HG02588 (cell line): Measurements from ENCODE around the gene CCBE1.

ENCODE experiments used
- ATAC-seq: cut with Tn5 transposase; IDR thresholded peaks from one replicate; pipeline ENCODE4 v1.9.1; 2021; ENCODE audit warnings: mild to moderate bottlenecking, moderate library complexity; ENCODE audit not compliant: unreplicated experiment

CCBE1 gene

DNA sequence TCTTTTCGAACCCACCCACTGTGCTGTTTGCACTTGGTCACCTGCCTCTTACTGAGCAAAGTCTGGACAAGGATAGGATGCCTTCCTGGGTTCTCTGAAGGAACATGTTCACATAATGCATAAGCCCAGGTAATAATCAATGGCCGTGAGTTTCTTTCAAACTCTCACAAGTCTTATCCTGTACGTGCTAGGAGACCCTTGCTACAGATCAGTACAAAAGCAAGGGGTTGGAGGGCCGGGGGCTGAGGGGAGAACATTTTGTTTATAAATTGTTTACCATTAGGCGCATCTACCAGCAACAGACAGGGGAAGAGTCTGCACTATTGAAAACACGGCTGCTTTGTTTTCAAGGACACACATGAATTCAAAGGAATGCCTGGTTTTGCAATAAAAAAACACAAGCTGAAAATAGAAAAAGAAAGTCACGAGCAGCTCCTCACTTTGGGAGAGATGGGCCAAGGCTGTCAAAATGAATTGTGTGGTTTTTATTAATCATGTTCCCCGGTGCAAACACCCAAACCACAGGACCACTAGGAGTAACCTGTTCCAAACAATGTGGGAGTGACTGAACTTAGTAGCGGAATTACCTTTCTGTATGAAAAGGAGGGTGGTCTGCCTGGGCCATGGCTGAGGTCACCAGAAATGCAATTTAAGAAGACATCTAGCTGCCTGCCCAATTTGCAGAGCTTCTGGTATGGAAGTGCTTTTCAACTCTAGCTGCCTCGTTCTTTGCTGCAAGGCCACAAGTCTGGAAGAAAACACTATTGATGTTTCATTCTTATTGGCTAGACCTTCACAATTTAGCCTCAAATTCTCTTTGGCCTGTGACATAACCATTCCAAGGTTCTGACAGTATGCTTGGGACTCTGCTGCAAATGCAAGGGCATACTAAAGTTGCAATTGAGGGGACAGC lies 73.5 kb downstream of the CCBE1 start:
- ATAC-seq: no peak

DNA sequence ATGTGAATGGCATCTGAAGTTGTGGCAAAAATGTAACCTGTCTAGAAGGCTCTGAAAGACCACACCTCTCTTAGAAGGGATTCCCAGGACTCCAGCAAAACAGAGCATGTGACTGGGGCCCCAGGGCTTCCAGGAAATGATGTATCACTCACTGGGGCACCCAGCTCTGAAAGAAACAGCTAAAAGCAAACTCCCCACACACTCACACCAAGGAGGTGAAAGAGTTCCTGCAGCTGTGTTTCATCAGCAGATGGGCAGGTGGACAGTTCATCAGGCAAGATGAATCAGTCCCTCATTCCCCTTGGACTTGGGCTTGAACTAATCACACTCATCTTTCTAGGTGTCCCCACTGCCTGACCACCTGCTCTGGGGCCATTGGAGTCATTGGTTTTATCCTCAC lies 76.2 kb downstream of the CCBE1 start:
- no peak for ATAC-seq

DNA sequence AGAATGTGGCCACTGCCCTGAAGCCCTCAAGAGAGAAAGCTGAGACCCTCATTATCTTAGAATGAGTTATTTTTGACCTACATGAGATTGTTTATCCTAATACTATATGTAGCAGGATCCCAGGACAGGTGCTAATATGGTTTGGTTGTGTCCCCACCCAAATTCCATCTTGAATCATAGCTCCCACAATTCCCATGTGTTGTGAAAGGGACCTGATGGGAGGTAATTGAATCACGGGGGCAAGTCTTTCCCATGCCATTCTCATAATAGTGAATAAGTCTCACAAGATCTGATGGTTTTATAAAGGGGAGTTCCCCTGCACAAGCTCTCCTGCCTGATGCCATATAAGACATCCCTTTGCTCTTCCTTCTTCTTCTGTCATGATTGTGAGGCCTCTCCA lies 76.8 kb downstream of the CCBE1 start:
- no peak for ATAC-seq

DNA sequence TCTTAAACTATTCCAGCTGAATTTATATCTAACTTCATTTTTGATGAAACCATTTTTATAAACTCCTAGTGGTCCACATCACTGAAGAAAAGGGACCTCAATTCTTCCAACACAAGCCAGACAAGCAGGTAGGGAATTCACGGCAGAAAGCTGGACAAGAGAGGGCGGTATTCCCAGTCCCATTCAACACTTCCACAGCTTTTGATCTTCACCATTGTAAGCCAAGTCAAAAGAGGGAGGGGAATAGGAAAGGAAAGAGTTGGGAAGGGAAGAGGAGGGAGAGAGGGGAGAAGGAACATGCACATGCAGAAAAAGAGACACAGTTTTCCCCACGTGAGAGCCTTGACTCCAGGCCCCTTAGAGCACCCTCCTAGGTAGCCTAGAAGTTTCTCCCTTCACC lies 77.4 kb downstream of the CCBE1 start:
- no peak for ATAC-seq

DNA sequence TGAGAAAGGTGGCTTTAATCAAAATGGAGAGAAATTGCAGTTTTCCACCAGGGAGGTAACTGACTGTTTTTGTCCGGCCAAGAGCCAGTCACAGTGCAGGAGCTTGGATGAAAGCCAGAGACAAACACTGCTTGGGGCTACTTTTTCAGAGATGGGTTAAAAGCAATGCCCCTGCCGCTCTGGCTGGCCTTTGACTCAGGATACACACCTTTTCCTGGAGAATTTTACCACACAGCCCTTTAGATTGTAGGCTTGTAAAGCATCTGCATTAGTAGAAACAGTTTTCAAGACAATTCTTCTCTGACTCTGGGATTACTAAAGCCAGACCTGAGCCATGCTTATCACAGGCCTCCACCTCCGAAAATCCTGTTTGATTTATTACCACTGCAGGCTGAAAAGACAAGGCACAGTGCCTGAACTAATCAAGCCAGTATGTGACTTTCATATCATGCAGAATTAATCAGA lies 79.7 kb downstream of the CCBE1 start:
- ATAC-seq: no peak

DNA sequence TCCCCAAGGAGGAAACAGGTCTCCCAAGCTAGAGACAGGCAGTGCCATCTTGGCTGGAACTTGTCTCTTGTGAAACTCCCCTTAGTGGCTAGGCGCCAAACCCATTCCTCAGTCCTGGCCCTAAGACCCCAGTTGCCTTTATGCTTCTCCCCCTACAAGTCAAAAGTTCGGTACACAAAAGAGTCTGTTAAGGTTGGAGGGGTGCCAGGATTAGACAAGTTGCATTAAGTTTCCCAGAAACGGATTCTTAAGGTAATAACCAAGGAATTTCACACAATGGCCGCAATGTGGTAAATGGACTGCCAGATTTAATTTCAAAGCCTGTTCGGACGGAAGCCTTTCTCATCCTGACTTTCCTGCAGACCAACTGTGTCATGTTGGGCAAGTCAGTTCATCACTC lies 80.7 kb downstream of the CCBE1 start:
- ATAC-seq: no peak

DNA sequence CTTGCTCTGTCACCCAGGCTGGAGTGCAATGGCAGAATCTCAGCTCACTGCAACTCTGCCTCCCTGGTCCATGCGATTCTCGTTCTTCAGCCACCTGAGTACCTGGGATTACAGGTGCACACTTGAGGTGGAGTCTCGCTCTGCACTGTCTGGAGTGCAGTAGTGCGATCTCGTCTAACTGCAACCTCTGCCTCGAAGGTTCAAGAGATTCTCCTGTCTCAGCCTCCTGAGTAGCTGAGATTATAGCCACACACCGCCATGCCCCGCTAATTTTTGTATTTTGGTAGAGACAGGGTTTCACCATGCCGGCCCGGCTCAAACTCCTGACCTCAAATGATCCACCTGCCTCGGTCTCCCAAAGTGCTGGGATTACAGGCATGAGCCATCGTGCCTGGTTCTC lies 83.3 kb downstream of the CCBE1 start:
- ATAC-seq: no peak

DNA sequence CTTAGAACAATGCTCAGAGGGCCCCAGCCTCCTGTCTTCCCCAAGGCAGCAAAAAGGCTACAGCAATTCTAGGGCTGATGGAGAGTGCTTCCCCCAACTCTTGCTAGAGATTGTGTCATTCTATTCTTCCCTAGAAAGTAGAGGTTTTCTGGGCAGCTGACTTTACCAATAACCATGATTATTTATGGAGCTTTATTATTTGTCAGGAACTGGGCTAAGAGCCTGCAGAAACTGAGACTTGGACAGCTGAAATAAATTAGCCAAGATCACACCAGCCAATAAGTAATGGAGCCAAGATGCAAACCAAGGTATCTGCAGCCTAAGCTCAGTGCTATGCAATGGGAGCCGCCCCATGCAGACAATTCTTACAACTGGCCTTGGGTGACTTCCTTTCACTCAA lies 84.8 kb downstream of the CCBE1 start:
- ATAC-seq: no peak

DNA sequence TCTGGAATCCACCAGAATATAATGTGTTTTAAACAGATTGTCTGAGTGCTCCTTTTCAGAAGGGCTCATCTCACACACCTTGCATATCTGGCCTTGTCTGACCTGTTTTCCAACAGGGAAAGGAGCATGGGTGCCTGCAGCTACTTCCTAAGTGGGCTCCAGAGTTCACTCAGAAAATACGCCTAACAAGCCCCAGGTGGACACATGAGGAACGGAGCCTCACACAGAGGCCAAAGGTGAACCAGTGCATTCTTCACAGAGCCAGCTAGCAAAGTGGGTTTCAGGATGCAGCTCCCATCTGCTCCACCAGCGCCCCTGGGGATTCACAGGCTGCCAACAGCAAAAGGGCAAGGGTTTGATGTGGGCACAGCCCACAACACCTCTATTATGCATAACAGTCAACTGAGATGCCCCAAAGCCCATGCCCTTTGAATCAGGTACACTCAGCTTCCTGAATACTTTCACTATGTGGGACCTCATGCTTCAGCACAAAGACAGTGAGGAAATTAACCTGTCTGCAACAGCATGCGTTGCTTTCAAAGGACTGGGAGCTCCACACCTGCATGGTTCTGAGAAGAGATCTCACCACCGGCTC lies 86.6 kb downstream of the CCBE1 start:
- ATAC-seq: no peak

DNA sequence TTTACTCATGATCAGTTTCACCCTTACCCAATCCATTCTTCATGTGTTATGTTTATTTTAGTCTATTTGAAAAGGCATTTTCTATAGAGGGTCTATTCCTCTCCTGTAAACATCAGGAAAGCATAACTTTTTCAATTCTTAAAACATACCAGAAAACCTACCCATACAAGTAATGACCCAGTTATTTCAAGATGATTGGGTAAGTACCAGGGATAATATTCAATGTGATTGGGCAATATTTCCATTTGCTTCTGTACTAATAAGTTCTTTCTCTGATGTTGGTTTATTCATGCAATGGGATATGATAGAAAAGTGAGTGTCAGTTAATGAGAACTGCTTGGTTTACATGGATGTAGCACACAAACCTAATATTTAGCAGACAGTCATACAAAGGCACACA lies 87.6 kb downstream of the CCBE1 start:
- ATAC-seq: no peak

DNA sequence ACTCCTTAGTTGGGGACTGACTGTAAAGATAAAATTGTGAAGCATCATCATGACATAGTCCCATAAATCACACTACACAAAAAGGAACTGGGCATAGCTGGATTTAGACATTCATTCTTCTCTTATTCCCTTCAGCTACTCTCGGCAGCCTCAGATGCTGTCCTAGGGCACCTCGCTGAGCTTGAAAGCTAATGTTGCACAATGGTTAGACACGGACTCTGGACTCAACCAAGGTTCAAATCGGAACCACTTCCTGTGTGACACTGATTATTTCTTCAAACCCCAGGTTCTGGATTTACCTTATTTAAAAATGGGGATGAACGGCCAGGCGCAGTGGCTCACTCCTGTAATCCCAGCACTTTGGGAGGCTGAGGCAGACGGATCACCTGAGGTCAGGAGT lies 89.8 kb downstream of the CCBE1 start:
- no peak for ATAC-seq

DNA sequence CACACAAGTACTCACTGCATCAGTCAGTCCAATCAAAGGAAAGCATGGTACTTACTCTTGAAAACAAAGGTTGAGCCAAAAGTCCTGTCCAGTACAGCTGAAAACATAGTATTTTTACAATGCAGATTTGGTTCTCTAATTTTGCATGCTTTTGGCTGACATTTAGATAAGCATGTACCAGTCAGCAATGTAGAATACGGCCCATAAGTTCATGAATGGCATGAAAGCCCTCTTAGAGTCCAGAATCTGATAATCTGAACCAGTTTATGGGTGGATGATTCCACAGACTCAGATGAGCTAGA lies 90.2 kb downstream of the CCBE1 start:
- no peak for ATAC-seq

DNA sequence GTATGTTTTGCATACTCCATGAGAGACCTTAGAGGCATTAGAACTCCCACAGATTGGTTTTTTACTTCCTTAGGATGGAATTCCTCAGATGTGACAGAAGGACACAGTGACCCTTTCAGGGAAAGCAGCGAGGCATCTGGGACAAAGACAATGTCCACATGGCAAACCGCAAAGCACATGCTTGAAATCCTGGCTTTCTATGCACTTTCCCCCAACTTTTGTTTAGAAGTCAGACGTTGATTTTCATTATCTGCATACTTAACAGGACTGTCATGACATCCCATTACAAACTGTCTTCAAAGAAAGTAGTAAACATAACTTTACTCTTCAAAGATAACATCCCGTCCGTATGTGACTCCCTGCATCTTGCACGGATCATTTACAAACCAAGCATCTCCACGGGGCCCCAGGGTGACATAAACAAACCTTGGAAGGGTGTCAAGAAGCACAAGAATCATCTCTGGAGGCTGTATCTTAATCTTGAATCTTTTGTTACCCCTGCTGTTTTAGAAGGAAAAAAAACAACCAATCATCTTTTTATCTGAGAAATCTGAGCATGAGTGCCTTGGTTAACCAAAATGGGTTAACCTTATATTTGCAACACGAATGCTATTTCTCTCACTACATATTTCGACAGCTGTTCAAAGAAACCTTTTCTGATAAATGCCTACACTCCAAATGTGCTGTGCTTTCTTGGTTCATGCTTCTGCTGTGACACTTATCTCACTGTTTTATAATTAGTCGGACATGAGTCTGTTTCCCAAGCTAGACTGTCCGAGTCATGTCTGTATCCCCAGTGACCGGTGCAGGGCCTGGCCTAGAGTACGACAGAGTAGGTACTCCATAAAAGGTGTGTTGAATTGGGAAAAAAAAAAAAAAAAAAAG lies 90.8 kb downstream of the CCBE1 start:
- ATAC-seq: no peak

DNA sequence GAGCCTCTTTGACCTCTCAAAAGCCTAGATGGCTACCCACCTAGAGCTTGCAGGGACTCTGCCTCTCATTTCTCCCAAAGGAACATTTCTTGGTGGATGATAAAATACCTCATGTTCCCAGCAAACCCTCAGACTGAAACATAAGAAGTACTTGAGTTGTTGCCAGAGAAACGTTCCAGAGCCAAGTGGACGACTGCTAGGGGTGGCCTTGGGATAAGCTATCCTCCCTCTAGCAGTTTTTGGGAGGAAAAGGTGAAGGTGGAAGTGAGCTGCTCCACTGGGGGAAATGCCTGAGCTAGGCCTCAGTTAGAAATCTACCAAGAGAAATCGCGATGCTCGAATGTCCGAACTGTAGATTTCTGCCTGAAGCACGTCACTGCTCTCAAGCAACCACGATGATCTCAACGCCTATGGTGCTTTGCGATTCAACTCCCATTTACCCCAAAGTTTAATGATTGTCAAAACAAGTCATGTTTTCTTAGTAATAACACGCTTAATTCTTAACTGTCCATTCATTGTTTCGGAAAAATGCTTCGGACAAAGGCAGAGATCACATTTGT lies 91.5 kb downstream of the CCBE1 start:
- no peak for ATAC-seq

DNA sequence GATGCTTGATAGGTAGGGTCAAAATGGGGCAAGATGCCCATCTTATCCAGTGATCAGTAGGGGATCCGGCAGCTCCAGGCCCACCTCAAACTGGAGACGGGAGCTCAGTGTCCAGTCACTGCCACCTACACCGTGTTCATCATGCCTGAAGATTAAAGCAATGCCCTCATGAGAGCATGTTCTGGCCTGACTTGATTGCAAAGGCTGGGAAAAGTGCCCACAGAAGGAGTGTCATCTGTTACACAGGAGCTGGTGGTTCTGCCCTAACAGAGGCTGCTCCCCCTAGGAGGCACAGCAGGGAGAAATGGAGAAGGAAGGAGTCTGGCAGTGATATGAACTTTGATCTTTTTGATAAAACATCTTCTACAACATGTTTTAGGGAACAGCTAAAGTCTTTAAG lies 92.3 kb downstream of the CCBE1 start:
- ATAC-seq: no peak

DNA sequence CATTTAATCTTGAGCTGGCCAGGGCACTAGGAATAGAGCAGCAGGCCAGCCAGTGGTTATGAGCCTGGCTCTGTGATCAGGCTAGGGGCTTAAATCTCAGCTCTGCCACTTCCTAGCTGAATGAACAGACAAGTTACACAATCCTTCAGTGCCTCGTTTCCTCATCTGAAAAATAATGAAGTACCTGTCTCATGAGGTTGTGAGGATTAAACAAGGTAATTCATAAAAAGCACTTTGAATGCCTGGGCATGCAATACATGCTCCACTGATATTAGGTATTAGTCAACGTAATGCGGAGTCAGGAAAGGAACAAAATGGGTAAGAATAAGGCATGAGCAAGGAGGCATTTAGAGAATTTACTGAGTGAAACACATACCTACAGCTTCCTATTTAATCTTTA lies 100.2 kb downstream of the CCBE1 start:
- no peak for ATAC-seq

DNA sequence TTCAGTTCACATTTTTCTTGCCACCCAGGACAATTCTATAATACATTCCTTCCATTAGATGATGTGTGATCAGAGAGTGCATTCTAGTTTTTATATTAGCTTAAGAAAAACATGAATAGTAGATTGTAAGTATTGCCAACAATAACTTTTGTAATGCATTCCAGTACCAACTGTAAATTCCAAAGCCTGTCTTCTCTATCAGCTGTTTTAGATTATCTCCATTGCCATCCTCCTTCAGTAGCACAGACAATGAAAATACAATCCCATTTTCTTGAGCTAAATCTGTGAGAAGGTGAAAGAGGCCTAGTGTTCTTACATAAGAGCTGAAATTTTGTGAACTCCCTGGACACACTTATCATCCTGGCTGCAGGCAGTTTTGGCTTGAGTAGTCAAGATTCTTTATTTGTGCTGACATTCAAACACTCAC lies 103.9 kb downstream of the CCBE1 start:
- no peak for ATAC-seq

DNA sequence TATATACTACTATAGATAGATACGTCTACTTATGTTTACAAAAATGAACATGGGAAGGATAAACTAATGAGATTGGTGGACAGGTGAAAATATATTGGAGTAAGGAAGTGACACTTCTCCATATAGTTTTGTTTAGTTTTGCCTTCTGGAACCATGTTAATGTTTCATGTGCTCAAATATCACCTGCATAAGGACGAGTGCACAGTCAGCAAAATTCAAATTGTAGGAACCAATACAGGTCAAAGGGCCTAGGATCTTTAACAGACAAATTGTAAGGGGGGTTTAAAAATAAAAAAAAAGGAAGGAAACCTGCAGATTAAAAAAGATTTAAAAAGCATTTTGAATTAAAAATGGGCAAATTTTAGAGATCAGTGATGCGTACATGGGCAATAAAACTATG lies 104.6 kb downstream of the CCBE1 start:
- ATAC-seq: no peak

DNA sequence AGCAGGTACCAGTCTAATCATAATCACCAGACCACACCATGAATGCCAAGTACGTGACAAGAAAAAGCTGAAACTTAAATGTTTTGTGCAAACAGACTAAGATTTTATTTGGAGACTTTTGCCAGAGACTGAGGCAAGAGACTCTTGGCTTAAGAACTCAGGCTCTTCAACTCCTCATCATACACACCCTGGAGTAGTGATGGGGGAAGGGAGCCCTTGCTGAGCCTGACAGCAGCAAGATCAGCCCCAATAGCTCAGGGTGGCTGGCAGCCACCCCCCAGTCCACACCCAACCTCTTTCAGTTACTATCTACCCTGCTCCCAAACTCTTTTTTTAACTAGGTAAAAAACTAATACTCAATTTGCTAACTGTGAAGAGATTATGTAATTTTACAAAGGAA lies 114.8 kb downstream of the CCBE1 start:
- no peak for ATAC-seq

DNA sequence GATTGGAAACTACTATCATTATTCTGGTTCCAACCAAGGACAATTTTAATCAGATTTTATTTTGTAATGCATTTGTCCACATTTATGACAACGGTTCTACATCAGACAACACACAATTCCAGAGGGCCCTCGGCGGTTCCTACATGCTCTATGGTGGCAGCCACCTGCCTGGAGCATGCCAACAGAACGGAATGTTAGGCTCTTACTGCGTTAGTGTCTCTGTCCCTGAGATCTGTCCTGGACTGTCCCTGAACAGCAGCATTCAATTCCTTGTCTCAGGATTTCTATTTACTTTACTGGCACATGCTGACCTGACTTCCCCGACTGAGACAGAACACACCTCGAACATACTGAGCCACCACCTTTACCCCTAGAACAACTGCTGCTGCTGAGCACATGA lies 117.7 kb downstream of the CCBE1 start:
- no peak for ATAC-seq

DNA sequence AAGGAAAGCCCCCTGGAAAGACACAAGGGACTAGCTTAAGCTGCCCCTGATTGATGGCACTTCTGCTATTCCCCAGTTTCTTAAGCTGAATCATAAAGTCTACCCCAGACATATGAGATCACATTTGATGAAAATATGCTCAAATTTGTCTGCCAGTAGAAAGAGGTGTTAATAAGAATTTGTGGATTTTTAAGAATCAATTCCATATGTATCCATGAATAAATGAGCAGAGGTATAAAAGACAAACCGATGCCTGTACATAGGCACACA lies 119.9 kb downstream of the CCBE1 start:
- ATAC-seq: no peak
